K562 (cell line): ENCODE data around the gene CACNA1C. TPM values are rescaled to one million over a fixed set of nuclear protein-coding genes. Genes with fewer than 3 reads are reported as not detected.

ENCODE experiments used
- ATAC-seq: fragments of 200-7000 bp; cut with Tn5 transposase; 3 replicates; pipeline ENCODE4 v1.9.1; 2020; ENCODE audit warnings: moderate library complexity
- BruUV-seq: library from RNA; stranded (reverse); fragments of 400-500 nt; replicated peaks from 2 replicates; lab custom pipeline; 2021; lab: Mats Ljungman, UMichigan
- CTCF ChIA-PET: fragments of 300-600 bp; formaldehyde crosslinking; extraction: SDS; loops from one replicate; lab custom pipeline; 2021; ENCODE audit warnings: low intra/inter-chr PET ratio; lab: Yijun Ruan, JAX
- POLR2A ChIA-PET: fragments of 300-600, 350-650 bp; sonication (Branson Sonifier 250); formaldehyde crosslinking; extraction: SDS; loops from one replicate; lab custom pipeline; 2021; ENCODE audit warnings: antibody characterized with exemption, inconsistent platforms; lab: Yijun Ruan, JAX
- DNase-seq, 4 experiments: peaks; one replicate each; pipeline versions ENCODE4 v3.0.0 to v3.0.0-alpha.2; 2011 to 2018; ENCODE audit warnings: low spot score in 3 of 4, mixed read lengths in 3 of 4; ENCODE audit errors: extremely low read depth in 1 of 4
- FAIRE-seq: peaks from 2 replicates; lab custom pipeline; 2011; peaks lifted over from hg19 to GRCh38; lab: Jason Lieb, UNC
- H2AFZ ChIP-seq: 2 replicates; pipeline ENCODE4 v1.6.0; 2011; ENCODE audit warnings: low read depth, low read length, control low read depth, inconsistent platforms
- H3K27ac ChIP-seq: fragments of 200-600 bp; 3 replicates; pipeline ENCODE4 v1.8.0; 2011; ENCODE audit warnings: low read depth, mild to moderate bottlenecking, control low read depth, inconsistent platforms, low read length, moderate library complexity, mixed read lengths; ENCODE audit errors: extremely low read depth
- H3K27me3 ChIP-seq, 2 experiments: fragments of 300-600 bp in 1 of 2; 2 replicates in 1 of 2; 3 replicates in 1 of 2; pipeline versions ENCODE4 v1.6.0 to v1.8.0; 2011; ENCODE audit warnings: inconsistent platforms in 2 of 2, low read length in 2 of 2, mild to moderate bottlenecking in 1 of 2, mixed read lengths in 1 of 2, moderate library complexity in 1 of 2; ENCODE audit not compliant: control insufficient read depth in 2 of 2, insufficient read depth in 2 of 2
- H3K36me3 ChIP-seq: fragments of 300-600 bp; 3 replicates; pipeline ENCODE4 v1.8.0; 2011; ENCODE audit warnings: mild to moderate bottlenecking, low read length, inconsistent platforms; ENCODE audit not compliant: control insufficient read depth, insufficient read depth
- H3K4me1 ChIP-seq, 2 experiments: fragments of 200-600 bp in 1 of 2; replicated peaks in 1 of 2; 2 replicates in 1 of 2; 3 replicates in 1 of 2; pipeline versions ENCODE4 v1.5.1 to v1.8.0; 2011; ENCODE audit warnings: inconsistent platforms in 2 of 2, low read length in 2 of 2, mild to moderate bottlenecking in 1 of 2, mixed read lengths in 1 of 2, moderate library complexity in 1 of 2; ENCODE audit not compliant: control insufficient read depth in 2 of 2, insufficient read depth in 2 of 2
- H3K4me2 ChIP-seq: 2 replicates; pipeline ENCODE4 v1.6.1; 2011; ENCODE audit warnings: low read length, control low read depth, inconsistent platforms, mixed read lengths; ENCODE audit not compliant: insufficient read depth
- H3K4me3 ChIP-seq: fragments of 200-600 bp; sonication (generic), shearing (Covaris generic); 2 replicates; pipeline ENCODE4 v1.5.1; 2016; ENCODE audit warnings: control low read depth, inconsistent platforms
- H3K79me2 ChIP-seq: fragments of 200-600 bp; 3 replicates; pipeline ENCODE4 v1.8.0; 2011; ENCODE audit warnings: low read length, inconsistent platforms; ENCODE audit not compliant: control insufficient read depth, insufficient read depth
- H3K9ac ChIP-seq, 2 experiments: 2 replicates each; pipeline versions ENCODE4 v1.6.0 to v1.6.1; 2011; ENCODE audit warnings: low read depth in 2 of 2, low read length in 2 of 2, control low read depth in 1 of 2, inconsistent platforms in 1 of 2, mild to moderate bottlenecking in 1 of 2, mixed read lengths in 1 of 2; ENCODE audit not compliant: insufficient read depth in 1 of 2
- H3K9me1 ChIP-seq: one replicate; pipeline ENCODE4 v1.6.0; 2011; ENCODE audit warnings: inconsistent platforms, mild to moderate bottlenecking, low read length, moderate library complexity; ENCODE audit not compliant: control insufficient read depth, insufficient read depth
- H3K9me3 ChIP-seq: replicated peaks from 2 replicates; pipeline ENCODE4 v1.5.1; 2011; ENCODE audit warnings: low read depth, low read length, inconsistent platforms; ENCODE audit not compliant: control insufficient read depth, insufficient read depth
- H4K20me1 ChIP-seq: replicated peaks from 2 replicates; pipeline ENCODE4 v1.6.1; 2011; ENCODE audit warnings: low read length, inconsistent platforms, mixed read lengths; ENCODE audit not compliant: control insufficient read depth, insufficient read depth
- CREB3L1 ChIP-seq: fragments of 450-650 bp; IDR thresholded peaks from 2 replicates; pipeline ENCODE4 v1.6.1; 2014; ENCODE audit warnings: low read depth, mild to moderate bottlenecking, moderate library complexity, borderline replicate concordance
- ELF1 ChIP-seq: fragments of 200-800 bp; sonication (Bioruptor generic); IDR thresholded peaks from 2 replicates; pipeline ENCODE4 v1.6.1; 2016; ENCODE audit warnings: missing genetic modification characterization, missing compliant biosample characterization
- IFI16 ChIP-seq: fragments of 250-450 bp; sonication (Bioruptor Pico); IDR thresholded peaks from 2 replicates; pipeline ENCODE4 v2.1.2; 2022; ENCODE audit warnings: mild to moderate bottlenecking, inconsistent platforms
- WGBS: fragments of 100-300 bp; shearing (Covaris generic); methylation state at CpG from one replicate; pipeline ENCODE4 v1.1.6; 2016; ENCODE audit warnings: low coverage, mixed read lengths; ENCODE audit not compliant: insufficient coverage; ENCODE audit errors: missing lambda C conversion rate; 5-methylcytosine and 5-hydroxymethylcytosine counted together
- in situ Hi-C: fragments of 300-500 bp; cut with MboI; formaldehyde crosslinking; loops from 4 replicates; pipeline ENCODE4 v1.15.0; 2018; ENCODE audit warnings: inconsistent platforms, mixed read lengths
- intact Hi-C: fragments of 100-400 bp; cut with micrococcal nuclease; formaldehyde crosslinking; loops from 2 replicates; pipeline ENCODE4 v1.14.2; 2022
- polyA plus RNA-seq, 8 experiments: library from polyadenylated mRNA; depleted of rRNA in 4 of 8; stranded (reverse) in 5 of 8; unstranded in 3 of 8; fragments of >200 nt; fragmentation: Nextera tagmentation in 2 of 8; fragmentation: Illumina TruSeq in 1 of 8; extraction: Ambion mirVana in 2 of 8; extraction: Trizol in 1 of 8; gene quantifications; 2 replicates each; pipeline versions ENCODE4 v1.2.1 to v1.2.3, GENCODE V29; 2011 to 2014; ENCODE audit warnings: inconsistent platforms in 1 of 8, missing spikeins in 1 of 8
- total RNA-seq, 7 experiments: library from RNA; depleted of rRNA in 6 of 7; stranded (reverse); fragments of >200 nt in 6 of 7; fragmentation: Illumina TruSeq in 2 of 7; extraction: Trizol in 2 of 7; gene quantifications; 2 replicates each; pipeline versions ENCODE4 v1.2.1 to v1.2.3, GENCODE V29; 2011 to 2021; ENCODE audit warnings: low replicate concordance in 1 of 7

The CACNA1C gene
- total and polyA plus RNA-seq, 9 of the 15 experiments (the other 6 are each of a cell fraction or from before 2014, with no cell fraction given): not detected

GRCh38 chr12:2570562-2570961 lies 517.8 kb downstream of the CACNA1C start:
- Histone ChIP-seq H3K79me2 (no peaks in the 10 kb centered on the region), H3K4me3 (no peak overlapping the region), H3K36me3 (no peaks in the 10 kb centered on the region), H3K27me3 (peaks cover 0 to 11% of the 10 kb centered on the region in 2 experiments; a peak in 3 of 5 replicates), H3K9ac (no peak overlapping the region)
- 4% methylated on average over 7 of the region's 7 CpGs for WGBS
- POLR2A ChIA-PET: no interaction called here
- no peak for FAIRE-seq
- no peak for DNase-seq
- no TSS peak for BruUV-seq
- no peak for TF ChIP-seq CREB3L1
- TF ChIP-seq, all 486 proteins: peak for 0
- no peaks in the 10 kb centered on the region for H3K9me3 ChIP-seq
- H3K4me2 ChIP-seq: no peak overlapping the region
- CTCF ChIA-PET: interaction anchor here (0.6 kb wide), 1 partner anchor 240 kb away, joined by 3 read pairs; no protein-coding TSS in a partner anchor
- intact Hi-C loops (no loop called here), in situ Hi-C loops (no loop called here)
- H3K9me1 ChIP-seq: no peaks in the 10 kb centered on the region
- H3K27ac ChIP-seq: no peak overlapping the region
- H3K4me1 ChIP-seq: no peaks in the 10 kb centered on the region
- H2AFZ ChIP-seq: no peak overlapping the region
- no peaks in the 10 kb centered on the region for H4K20me1 ChIP-seq
- ATAC-seq: no peak

GRCh38 chr12:2574355-2574935 lies 521.7 kb downstream of the CACNA1C start:
- Histone ChIP-seq H3K9me3 (no peaks in the 10 kb centered on the region), H3K79me2 (no peaks in the 10 kb centered on the region), H3K27me3 (peaks cover 0 to 9% of the 10 kb centered on the region in 2 experiments; a peak in 1 of 5 replicates), H3K9ac (no peak overlapping the region), H2AFZ (no peak overlapping the region), H3K4me1 (no peaks in the 10 kb centered on the region), H3K4me2 (no peak overlapping the region), H3K4me3 (no peak overlapping the region), H3K36me3 (no peaks in the 10 kb centered on the region), H3K27ac (no peak overlapping the region), H3K9me1 (no peaks in the 10 kb centered on the region), H4K20me1 (no peaks in the 10 kb centered on the region)
- CTCF ChIA-PET: no interaction called here
- TF ChIP-seq ELF1 (tag) (no peak), IFI16 (CRISPR knock-in tag) (no peak)
- in situ Hi-C loops: no loop called here
- no peak for DNase-seq
- no TSS peak for BruUV-seq
- ATAC-seq: no peak
- POLR2A ChIA-PET: no interaction called here
- FAIRE-seq: no peak
- intact Hi-C loops: no loop called here
- WGBS: 0% methylated on average over 4 of the region's 4 CpGs
